Panc1 (cell line): Measurements from ENCODE around the gene RYK.

Source experiments
- POLR2AphosphoS5 ChIP-seq: IDR thresholded peaks from 2 replicates; pipeline ENCODE4 v1.6.1; 2012; ENCODE audit warnings: mild to moderate bottlenecking, low read depth, low read length, moderate library complexity
- SIN3A ChIP-seq: IDR thresholded peaks from 2 replicates; pipeline ENCODE4 v1.6.1; 2012; ENCODE audit warnings: low read depth, mild to moderate bottlenecking, low read length, moderate library complexity, borderline replicate concordance; ENCODE audit not compliant: insufficient read depth
- TF ChIP-seq, protein P1 (sequence below): fragments of 450-650 bp; IDR thresholded peaks from 2 replicates; pipeline ENCODE4 v1.5.1; 2017; ENCODE audit warnings: mild to moderate bottlenecking
- TF ChIP-seq, protein P2 (sequence below), 2 experiments: IDR thresholded peaks; 2 replicates each; pipeline ENCODE4 v1.6.1; 2011 to 2012; ENCODE audit warnings: low read depth in 2 of 2, control low read depth in 1 of 2, low read length in 1 of 2, mild to moderate bottlenecking in 1 of 2, moderate library complexity in 1 of 2; ENCODE audit not compliant: insufficient read depth in 1 of 2

DNA sequence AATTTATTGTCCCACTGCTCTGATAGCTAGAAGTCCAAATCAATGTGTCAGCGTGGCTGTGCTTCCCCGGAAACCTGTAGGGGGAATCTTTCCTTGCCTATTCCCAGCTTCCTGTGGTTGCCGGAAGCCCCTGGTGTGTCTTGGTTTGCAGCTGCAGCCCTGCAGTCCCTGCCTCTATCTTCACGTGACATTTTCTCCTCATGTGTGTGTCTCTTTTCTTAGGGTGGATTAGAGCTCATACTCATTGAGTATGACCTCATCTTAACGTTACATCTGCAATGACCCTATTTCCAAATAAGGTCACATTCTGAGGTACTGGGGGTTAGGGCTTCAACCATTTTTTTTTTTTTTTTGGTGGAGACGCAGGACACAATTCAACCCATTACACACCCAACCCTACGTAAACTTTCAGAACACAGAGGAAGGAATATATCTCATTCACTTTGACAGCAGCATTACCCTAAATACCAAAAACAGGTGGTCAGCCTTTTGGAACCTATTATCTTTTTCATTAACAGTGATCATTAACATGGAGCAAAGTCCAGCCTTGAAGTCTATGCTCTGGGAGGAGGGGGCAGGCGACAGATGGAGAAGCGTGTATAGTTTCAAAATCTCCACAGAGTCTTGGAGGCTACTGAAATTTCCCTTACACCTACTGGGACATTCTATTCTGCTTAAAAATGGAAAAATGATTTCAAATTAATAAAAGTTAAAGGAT lies 88.6 kb downstream of the RYK start:
- TF ChIP-seq, protein P1, sequence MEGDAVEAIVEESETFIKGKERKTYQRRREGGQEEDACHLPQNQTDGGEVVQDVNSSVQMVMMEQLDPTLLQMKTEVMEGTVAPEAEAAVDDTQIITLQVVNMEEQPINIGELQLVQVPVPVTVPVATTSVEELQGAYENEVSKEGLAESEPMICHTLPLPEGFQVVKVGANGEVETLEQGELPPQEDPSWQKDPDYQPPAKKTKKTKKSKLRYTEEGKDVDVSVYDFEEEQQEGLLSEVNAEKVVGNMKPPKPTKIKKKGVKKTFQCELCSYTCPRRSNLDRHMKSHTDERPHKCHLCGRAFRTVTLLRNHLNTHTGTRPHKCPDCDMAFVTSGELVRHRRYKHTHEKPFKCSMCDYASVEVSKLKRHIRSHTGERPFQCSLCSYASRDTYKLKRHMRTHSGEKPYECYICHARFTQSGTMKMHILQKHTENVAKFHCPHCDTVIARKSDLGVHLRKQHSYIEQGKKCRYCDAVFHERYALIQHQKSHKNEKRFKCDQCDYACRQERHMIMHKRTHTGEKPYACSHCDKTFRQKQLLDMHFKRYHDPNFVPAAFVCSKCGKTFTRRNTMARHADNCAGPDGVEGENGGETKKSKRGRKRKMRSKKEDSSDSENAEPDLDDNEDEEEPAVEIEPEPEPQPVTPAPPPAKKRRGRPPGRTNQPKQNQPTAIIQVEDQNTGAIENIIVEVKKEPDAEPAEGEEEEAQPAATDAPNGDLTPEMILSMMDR, result no peak
- TF ChIP-seq, protein P2, sequence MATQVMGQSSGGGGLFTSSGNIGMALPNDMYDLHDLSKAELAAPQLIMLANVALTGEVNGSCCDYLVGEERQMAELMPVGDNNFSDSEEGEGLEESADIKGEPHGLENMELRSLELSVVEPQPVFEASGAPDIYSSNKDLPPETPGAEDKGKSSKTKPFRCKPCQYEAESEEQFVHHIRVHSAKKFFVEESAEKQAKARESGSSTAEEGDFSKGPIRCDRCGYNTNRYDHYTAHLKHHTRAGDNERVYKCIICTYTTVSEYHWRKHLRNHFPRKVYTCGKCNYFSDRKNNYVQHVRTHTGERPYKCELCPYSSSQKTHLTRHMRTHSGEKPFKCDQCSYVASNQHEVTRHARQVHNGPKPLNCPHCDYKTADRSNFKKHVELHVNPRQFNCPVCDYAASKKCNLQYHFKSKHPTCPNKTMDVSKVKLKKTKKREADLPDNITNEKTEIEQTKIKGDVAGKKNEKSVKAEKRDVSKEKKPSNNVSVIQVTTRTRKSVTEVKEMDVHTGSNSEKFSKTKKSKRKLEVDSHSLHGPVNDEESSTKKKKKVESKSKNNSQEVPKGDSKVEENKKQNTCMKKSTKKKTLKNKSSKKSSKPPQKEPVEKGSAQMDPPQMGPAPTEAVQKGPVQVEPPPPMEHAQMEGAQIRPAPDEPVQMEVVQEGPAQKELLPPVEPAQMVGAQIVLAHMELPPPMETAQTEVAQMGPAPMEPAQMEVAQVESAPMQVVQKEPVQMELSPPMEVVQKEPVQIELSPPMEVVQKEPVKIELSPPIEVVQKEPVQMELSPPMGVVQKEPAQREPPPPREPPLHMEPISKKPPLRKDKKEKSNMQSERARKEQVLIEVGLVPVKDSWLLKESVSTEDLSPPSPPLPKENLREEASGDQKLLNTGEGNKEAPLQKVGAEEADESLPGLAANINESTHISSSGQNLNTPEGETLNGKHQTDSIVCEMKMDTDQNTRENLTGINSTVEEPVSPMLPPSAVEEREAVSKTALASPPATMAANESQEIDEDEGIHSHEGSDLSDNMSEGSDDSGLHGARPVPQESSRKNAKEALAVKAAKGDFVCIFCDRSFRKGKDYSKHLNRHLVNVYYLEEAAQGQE (IDR thresholded peaks at IDR 0.05; ENCODE audit: insufficient read depth in 1 of 2, low read depth in 2 of 2, low read length in 1 of 2), result no peak
- TF ChIP-seq POLR2AphosphoS5 (no peak), SIN3A (no peak)
